GM18517 (cell line): ENCODE measurements around the gene TSPYL4.

Experiments
- ATAC-seq: cut with Tn5 transposase; IDR thresholded peaks from one replicate; pipeline ENCODE4 v1.9.1; 2021; ENCODE audit warnings: mild to moderate bottlenecking, moderate library complexity; ENCODE audit not compliant: unreplicated experiment

TSPYL4 gene

DNA sequence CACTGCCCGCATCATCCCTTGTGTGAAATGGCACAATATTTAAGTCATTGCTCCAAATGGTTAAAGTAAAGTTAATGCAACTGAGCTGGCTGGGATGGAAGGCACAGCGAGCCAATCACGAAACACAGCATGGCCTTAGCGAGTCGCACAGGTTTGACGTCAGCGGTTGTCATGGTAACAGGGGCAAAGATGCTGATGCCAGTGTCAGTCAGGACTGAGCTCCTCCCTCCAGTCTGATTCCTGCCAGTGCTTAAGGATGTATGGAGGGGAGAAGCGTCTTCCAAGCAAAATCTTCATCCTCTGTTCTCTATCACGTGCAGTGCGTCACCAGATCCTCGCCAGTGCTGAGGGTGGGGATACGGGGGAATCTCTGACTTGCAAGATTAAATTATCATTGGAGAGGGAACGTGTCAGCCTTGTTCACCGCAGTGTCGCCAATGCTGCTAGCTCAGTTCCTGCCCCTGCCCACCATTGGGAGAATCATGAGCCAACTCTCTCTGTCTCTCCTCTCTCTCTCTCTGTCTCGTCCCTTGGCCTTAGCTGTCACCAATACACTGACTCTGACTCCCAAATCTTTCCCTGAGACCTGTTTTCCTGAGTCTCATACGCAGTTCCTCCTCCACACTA lies 24.5 kb downstream of the TSPYL4 start:
- no peak for ATAC-seq

DNA sequence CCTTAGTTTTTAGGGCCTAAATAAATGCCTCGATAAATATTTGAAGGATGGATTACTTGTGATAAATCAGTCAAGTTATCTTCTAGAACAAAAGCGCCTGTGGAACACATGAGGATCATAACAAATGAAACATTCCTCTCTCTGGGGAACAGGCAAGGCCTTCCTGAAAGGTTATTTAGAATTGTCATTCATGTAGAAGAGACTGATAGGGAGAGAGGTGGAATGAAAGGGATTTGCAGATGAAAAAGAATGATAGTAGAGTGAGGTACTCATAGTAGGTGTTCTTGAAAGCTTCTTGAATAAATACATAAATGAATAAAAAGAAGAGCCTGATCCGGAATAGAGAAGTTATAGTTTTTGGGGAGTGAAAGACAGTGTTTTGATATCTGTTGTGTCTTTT lies 30.5 kb downstream of the TSPYL4 start:
- no peak for ATAC-seq

DNA sequence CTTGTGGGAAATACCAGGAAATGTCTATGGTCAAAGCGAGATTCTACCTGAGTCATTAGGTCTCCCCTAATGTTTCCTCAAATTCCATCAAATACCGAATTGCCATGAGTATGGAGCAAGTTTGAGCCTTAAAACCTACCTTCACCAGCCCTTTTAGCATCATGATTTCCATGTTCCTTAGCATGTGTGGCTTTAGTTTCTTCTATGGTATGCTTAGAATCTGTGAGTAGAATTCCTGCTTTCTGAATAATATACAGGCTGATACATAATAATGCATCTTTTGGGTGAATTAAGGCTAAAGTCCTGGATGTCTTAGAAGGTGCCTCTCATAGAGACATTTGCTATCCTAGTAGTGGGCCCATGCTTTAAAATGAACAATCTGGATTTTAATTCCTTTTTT lies 32.0 kb downstream of the TSPYL4 start:
- no peak for ATAC-seq

DNA sequence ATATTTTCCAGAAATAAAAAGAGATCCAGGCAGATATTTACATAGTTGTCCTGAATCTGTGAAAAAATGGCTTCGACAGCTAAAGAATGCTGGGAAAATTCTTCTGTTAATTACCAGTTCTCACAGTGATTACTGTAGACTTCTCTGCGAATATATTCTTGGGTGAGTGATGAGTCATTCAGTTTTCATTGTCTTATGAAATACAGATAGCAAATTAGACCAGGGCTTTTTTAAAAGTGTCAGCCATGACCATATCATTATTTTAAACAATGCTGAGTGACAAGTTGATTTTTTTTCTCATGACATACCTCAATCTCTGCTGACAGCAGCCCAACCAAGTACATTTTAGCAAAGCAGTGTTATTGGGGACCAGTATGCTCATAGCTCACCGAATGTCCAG lies 32.8 kb downstream of the TSPYL4 start:
- no peak for ATAC-seq

DNA sequence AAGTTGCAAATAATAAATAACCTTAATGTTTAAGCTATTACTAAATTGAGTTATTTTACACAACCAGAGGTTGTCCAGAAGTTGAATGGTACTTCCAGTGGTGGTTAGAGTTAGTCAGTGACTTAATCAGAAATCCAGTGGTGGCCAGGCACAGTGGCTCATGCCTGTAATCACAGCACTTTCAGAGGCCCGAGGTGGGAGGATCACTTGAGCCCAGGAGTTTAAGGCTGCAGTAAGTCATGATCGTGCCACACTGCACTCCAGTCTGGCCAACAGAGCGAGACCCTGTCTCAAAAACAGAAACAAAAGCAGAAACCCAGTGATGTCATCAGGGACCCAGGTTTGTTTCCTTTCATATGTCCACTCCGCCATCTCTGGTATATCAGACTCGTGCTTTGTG lies 35.0 kb downstream of the TSPYL4 start:
- ATAC-seq, result no peak

DNA sequence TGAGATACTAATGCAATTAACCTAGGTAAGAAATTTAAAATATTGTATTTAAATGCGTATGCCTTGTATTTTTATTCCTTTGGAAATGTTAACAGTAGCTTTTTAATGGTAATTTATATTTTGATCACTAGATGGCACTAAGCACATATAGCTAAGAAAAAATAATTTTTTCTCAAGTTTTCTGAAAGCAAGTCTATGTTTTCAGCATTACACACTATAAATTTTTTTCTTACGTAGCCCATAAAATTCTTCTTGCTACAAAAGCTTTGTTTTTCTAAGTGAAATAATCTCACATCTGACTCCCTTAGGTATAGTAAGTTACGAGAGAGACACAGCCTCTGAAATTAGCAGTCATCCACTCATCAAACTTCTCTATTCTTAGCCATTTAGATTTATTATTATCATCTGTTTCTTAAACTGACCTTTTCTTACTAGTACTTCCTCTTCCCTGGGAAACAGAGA lies 35.7 kb downstream of the TSPYL4 start:
- ATAC-seq, result no peak

DNA sequence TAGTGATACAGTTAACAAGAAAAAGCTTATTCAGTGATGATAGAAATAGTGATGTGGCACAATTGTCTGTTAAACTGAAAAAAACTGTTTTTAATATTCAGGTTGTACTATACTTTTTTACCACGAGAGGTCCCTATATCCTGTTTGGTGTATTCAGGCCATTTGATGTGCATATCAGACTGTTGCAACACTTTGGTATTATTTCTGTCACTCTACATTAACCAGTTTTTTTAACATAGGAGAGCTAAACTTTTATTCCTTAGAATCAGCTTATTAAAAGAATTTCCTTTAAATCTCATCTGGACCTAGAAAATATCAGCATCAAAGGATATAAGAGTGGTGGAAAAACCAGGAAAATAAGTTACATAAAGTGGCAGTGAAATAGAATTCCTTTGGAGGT lies 36.8 kb downstream of the TSPYL4 start:
- peak; percentile 52 for ATAC-seq

DNA sequence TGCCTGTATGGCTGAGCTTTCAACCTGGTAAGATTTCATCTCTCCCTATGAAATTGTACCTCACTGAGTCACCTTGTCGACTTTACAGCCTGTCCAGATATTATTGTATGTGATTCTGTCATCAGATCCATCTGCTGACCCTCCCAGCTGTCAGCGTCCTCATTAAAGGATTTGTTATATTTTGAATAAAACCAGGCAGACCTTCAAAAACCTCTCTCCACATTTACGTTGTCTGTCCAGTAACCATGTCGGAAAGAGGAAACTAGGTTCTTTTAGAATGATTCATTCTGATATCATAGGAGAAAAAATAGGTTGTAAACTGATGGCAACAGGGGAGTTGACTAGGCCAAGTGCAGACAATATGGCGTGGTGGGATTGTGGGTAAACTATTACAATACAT lies 38.5 kb downstream of the TSPYL4 start:
- ATAC-seq, result no peak

DNA sequence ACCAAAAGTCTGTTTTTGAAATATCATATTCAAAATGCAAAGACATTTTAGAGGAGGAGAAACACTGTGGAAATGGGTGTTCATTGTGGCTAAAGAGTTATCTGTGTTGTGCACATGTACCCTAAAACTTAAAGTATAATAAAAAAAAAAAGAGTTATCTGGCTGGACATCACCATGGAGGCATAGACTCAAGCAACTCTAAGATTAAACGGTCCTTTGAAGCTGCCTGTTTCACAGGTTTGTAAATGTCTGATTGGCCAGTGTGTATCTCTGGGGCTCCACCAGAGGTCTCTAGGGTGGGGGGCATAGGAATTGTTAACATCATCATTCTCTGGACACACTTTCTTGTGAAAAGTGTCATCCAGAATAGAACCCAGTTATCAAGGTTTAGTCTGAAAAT lies 39.2 kb downstream of the TSPYL4 start:
- no peak for ATAC-seq

DNA sequence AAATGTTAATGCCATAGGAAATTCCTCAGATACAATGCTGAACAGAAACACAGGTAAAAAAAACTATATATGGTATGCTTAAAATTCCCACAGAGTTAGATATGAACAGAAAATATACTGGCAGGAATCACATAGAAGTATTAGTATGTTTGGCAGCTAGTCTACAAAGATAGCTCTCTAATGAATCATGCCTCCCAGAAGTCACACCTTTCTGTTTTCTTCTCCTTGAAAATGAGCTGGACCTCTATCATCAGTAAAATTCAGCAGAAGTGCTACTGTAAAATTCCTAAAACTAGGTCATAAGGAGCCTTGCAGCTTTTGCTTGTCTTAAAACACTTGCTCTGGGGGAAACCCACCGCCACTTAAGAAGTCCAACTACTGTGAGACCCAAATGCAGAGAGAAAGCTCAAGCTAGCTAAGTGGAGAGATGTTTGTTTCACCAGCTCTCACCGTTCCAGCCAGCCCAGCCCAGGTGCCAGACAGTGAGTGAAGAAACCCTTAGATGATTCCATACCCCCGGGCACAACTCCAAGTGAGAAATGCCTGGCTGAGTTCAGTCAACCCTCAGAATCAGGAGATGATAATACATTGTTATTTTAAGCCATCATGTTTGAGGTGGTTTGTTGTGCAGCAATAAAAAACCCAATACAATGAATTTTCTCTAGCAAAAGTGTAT lies 43.0 kb downstream of the TSPYL4 start:
- no peak for ATAC-seq

DNA sequence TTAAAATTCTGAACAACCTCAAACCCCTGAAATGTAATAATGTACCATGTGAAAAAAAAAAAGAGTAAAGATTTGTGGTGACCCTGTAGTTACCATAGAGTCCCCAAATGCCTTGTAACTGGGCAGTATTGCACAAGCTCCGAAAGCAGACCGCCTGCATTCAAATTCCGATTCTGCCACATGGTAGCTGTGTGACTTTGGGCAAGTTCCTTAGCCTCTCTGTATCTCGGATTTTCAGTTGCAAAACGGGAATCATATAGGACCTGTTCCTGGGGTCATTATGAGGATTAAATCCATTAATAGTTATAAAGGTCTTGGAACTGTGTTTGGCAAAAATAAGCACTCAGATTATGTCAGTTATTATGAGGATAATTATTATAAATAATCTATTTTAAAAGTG lies 43.6 kb downstream of the TSPYL4 start:
- ATAC-seq, result no peak

DNA sequence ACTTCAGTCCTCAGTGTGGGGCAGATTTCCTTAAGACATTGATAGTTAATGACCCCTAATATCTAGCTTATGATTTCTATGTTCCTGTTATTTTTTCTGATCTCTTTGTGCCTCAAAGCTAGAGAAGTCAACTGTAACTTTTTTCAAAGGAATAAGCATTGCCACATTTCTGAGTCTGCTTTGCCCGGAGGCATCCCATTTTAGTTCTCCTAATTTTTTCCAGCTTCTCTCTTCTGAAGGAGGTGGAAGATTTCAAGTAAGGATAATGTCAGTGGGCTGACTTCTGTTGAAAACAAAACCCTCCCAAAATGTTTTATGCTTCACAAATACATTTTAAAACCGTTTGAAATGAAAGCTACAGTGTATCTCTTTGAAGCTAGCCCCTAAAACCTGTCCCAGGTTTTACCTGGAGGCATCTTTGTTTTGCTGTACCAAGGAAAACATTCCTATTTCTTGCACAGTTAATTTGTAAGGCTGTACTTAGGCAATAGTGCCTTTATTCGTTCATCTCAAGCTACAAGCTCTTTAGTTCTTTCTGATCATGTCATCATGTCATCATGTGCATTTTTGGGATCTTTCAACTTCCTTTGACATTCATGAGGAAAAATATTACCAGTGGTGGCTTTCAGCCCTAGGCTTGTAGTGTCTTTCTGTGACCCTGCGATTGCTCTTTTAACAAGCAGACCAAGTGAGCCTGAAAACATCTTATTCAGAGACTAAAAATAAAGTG lies 45.7 kb downstream of the TSPYL4 start:
- no peak for ATAC-seq

DNA sequence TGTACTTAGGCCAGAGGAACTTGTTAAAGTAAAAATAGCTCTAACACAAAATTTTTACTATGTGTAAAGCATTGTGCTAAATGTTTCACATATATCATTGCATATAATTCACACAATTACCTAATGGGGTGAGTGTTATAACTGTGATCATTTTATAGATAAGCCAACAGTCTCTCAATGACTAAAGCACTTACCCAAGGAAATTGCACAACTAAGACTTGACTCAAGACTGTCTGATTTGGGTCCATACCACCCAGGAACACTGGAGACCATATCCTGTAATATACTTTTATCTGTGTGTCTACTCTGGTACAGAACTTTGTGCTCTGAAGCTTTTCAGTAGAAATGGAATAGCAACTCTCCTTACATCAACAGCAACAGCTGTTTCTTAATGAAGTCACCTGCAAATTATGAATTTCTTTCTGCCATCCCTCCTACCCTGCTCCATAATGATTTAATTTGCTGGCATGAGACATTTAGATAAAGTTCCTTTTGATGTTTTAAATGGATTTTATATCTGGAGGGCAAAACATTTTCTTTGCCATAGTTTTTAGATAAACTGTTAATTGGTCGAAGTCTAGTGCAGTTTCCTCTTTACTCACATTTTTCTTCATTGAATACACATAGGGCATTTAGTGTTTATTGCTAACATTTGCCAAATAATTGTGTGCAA lies 47.5 kb downstream of the TSPYL4 start:
- no peak for ATAC-seq

DNA sequence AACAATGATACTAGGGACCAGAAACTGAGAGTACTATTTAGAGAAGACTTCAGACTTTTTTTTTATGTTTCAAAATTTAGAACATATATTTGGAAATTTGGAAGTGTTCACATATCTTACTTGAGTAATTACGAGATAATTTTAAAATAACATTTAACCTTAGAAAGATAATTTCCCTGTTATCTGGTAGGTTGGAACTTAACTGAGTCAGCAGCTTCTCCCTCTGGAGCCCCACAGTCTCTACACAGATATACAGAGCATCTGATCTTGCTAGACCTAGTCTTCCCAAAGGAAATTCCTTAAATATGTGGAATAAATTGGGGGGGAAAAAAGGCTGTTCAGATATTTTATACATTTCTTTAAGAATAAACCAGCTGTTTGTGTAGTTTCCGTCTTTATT lies 48.6 kb downstream of the TSPYL4 start:
- ATAC-seq, result no peak

DNA sequence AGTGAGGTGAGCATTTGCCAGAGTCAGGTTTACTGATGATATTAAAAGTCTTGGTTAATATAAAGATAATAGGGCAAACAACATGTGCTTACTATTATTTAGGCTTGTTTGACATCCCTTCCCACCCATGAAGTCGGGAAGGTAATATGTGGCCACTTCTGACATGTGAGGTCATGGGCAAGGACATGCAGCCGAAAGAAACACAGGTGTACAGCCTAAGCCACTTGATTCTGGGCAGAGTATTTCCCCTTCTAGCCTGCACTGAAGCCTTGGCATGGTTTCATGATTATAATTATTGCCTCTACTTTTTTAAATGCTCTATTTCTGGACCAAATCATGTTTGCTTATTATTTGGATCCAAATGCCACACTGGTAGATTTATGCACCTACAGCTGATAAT lies 52.3 kb downstream of the TSPYL4 start:
- no peak for ATAC-seq

DNA sequence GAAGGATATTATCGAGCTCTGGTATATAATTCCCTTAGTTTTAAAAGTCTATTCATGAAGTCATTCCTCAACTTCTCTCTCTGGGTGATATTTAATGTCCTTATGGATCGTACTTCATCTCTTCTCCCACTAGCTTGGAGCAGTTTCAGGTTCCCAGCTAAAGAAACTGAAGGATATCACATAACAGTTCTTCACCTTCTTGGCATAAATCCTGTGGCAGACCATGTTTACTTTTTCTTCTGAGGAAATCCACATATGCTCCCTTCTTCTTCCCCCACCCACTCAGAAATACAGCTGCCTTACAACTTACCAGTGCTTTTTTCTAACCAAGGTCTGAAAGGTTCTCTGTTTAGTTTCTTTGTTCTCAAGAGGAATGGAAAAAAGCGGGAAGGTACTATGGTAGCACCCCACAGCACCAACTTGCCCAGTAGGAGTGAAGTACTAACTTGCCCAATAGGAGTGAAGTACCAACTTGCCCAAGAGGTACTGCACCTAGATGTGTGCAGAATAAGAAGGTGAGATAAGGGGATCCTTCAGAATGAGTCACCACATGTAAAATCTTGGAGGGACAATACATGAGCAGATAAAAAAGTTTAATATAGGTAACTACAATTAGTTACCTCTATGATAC lies 53.1 kb downstream of the TSPYL4 start:
- ATAC-seq, result no peak
